Lung (tissue), 12 donors: ENCODE results near the gene SDR42E2. TPM values are rescaled to one million over a fixed set of nuclear protein-coding genes. Genes with fewer than 3 reads are reported as not detected.

Source experiments
- ATAC-seq: fragments of 200-7000 bp; cut with Tn5 transposase; one replicate; pipeline ENCODE4 v1.9.1; 2020; ENCODE audit warnings: moderate number of reproducible peaks; ENCODE audit not compliant: insufficient read depth, low FRiP score
- DNase-seq, 3 donors: peaks; one replicate each; pipeline ENCODE4 v3.0.0-alpha.2; 2013 to 2017
- H3K27ac ChIP-seq, 2 donors: one replicate each; pipeline ENCODE4 v1.5.1; 2013; ENCODE audit warnings: mild to moderate bottlenecking in 2 of 2, moderate library complexity in 2 of 2, control low read depth in 1 of 2, inconsistent platforms in 1 of 2, low read depth in 1 of 2, low read length in 1 of 2
- H3K27me3 ChIP-seq, 3 donors: one replicate each; pipeline ENCODE4 v1.5.1; 2013; ENCODE audit warnings: low read length in 2 of 3; ENCODE audit not compliant: control insufficient read depth in 3 of 3, insufficient read depth in 3 of 3
- H3K36me3 ChIP-seq, 4 donors: one replicate each; pipeline ENCODE4 v1.5.1; 2013; ENCODE audit warnings: low read length in 4 of 4, mild to moderate bottlenecking in 1 of 4, moderate library complexity in 1 of 4; ENCODE audit not compliant: control insufficient read depth in 4 of 4, insufficient read depth in 4 of 4
- H3K4me1 ChIP-seq, 5 donors: one replicate each; pipeline ENCODE4 v1.5.1; 2013; ENCODE audit warnings: low read length in 5 of 5, mild to moderate bottlenecking in 2 of 5, moderate library complexity in 1 of 5; ENCODE audit not compliant: control insufficient read depth in 5 of 5, insufficient read depth in 5 of 5
- H3K4me3 ChIP-seq: one replicate; pipeline ENCODE4 v1.5.1; 2013; ENCODE audit warnings: mild to moderate bottlenecking, control low read depth, moderate library complexity
- H3K9ac ChIP-seq, 2 donors: one replicate each; pipeline ENCODE4 v1.5.1; 2013; ENCODE audit warnings: low read length in 2 of 2, control low read depth in 1 of 2; ENCODE audit not compliant: insufficient read depth in 1 of 2
- H3K9me3 ChIP-seq, 4 donors: one replicate each; pipeline ENCODE4 v1.5.1; 2013; ENCODE audit warnings: low read length in 3 of 4, mild to moderate bottlenecking in 1 of 4, moderate library complexity in 1 of 4; ENCODE audit not compliant: control insufficient read depth in 4 of 4, insufficient read depth in 3 of 4
- WGBS, 2 donors: extraction: QIAGEN DNeasy Blood & Tissue Kit; methylation state at CpG; one replicate each; pipeline ENCODE4 v1.1.7; 2013; 5-methylcytosine and 5-hydroxymethylcytosine counted together
- polyA plus RNA-seq, 2 donors: library from polyadenylated mRNA; stranded (reverse); fragments of 200-250 nt; gene quantifications; one replicate each; pipeline ENCODE4 v1.2.1, GENCODE V29; 2013
- total RNA-seq, 2 donors: library from RNA; depleted of rRNA in 1 of 2; stranded (reverse); fragments of >200 nt in 1 of 2; gene quantifications; one replicate each; pipeline ENCODE4 v1.2.1, GENCODE V29; 2014 to 2021
- TF ChIP-seq, protein P1 (sequence below): IDR thresholded peaks from 2 replicates; pipeline ENCODE4 v1.5.1; 2012; ENCODE audit warnings: mild to moderate bottlenecking; ENCODE audit errors: control extremely low read depth, extremely low read depth
- donor health status: control.
- donor health status: control.
- donor health status: Bipolar disorder and iron deficiency.
- donor health status: healthy.
- donor health status: DM: yes; HTN: yes; CAD: no.

SDR42E2 gene
- total and polyA plus RNA-seq, 4 donors, result 0.10 to 0.64 (median 0.11) TPM; not detected in 1

DNA sequence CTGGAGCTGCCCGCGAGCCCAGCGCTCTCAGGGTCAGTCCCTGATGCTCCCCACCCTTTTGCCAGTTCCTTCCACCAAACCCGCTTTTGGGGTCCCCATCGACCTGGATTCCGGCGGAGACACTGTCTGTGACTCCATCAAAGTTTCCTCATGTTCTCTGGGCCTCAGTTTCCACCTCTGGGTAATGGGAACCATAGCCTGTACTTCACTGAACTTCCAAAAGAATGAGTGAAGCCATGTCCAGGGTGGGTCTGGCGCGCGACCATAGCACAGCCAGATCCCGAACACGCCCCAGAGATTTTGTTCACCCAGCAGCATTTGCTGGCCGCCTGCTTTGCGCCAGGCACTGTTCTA lies 327 bp downstream of the SDR42E2 start:
- Histone ChIP-seq H3K4me1 (peaks cover 0 to 5% (median 0%) of the 10 kb centered on the region in 5 donors), H3K27ac (no peak overlapping the region), H3K4me3 (no peak overlapping the region), H3K27me3 (peaks cover 4 to 15% (median 10%) of the 10 kb centered on the region in 3 donors), H3K9me3 (peaks cover 0 to 10% (median 0%) of the 10 kb centered on the region in 4 donors), H3K36me3 (no peaks in the 10 kb centered on the region), H3K9ac (no peak overlapping the region)
- WGBS, 2 donors, result 43% methylated on average over 14 of the region's 14 CpGs
- ATAC-seq, result no peak
- TF ChIP-seq, protein P1, sequence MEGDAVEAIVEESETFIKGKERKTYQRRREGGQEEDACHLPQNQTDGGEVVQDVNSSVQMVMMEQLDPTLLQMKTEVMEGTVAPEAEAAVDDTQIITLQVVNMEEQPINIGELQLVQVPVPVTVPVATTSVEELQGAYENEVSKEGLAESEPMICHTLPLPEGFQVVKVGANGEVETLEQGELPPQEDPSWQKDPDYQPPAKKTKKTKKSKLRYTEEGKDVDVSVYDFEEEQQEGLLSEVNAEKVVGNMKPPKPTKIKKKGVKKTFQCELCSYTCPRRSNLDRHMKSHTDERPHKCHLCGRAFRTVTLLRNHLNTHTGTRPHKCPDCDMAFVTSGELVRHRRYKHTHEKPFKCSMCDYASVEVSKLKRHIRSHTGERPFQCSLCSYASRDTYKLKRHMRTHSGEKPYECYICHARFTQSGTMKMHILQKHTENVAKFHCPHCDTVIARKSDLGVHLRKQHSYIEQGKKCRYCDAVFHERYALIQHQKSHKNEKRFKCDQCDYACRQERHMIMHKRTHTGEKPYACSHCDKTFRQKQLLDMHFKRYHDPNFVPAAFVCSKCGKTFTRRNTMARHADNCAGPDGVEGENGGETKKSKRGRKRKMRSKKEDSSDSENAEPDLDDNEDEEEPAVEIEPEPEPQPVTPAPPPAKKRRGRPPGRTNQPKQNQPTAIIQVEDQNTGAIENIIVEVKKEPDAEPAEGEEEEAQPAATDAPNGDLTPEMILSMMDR, result no peak
- no peak for DNase-seq

DNA sequence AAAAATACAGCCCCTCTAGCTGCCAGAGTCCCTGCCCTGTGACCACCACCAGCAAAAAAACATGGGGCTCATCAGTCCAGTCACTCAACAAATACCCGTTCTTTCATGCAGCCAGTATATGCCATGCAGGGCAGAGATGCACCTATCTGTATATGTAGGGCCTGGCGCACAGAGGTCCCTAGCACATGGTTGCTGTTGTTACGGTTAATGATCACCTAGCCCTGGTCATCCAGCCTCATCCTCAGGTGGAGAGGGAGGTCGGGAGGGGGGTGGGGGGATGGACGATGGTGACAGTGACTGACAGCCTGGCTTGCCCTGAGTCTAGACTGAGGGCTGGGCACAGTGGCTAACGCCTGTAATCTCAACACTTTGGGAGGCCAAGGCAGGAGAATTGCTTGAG lies 1.5 kb downstream of the SDR42E2 start:
- TF ChIP-seq, protein P1, result no peak
- DNase-seq, result no peak
- WGBS, 2 donors, result 86 to 90% methylated on average over 6 of the region's 6 CpGs
- H3K36me3 ChIP-seq, result no peaks in the 10 kb centered on the region
- H3K9ac ChIP-seq, result no peak overlapping the region
- H3K27ac ChIP-seq, result no peak overlapping the region
- no peak overlapping the region for H3K4me3 ChIP-seq
- peaks cover 0 to 5% (median 0%) of the 10 kb centered on the region in 5 donors for H3K4me1 ChIP-seq
- no peak for ATAC-seq
- peaks cover 4 to 15% (median 10%) of the 10 kb centered on the region in 3 donors for H3K27me3 ChIP-seq
- H3K9me3 ChIP-seq, result peaks cover 0 to 10% (median 0%) of the 10 kb centered on the region in 4 donors

DNA sequence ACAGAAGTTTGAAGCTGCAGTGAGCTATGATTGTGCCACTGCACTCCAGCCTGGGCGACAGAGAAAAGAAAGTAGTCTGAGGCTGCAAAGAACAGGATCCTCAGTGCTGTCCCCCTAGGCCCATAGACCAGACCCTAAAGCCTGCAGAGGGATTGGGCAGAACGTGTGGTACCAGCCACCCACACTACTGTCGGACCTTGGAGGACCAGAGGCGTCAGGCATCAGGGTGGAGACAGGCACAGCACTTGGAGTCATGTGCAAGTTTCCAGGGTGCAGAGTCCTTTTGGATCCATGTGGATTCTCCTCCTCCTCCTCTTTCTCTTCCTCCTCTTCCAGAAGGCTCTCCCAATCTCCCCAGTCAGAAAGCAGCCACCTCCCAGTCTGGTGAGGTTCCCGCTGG lies 2.2 kb downstream of the SDR42E2 start:
- TF ChIP-seq, protein P1, result no peak
- Histone ChIP-seq H3K9me3 (peaks cover 0 to 10% (median 0%) of the 10 kb centered on the region in 4 donors), H3K27me3 (peaks cover 4 to 15% (median 10%) of the 10 kb centered on the region in 3 donors), H3K27ac (no peak overlapping the region), H3K9ac (no peak overlapping the region), H3K4me3 (no peak overlapping the region), H3K4me1 (peaks cover 0 to 5% (median 0%) of the 10 kb centered on the region in 5 donors), H3K36me3 (no peaks in the 10 kb centered on the region)
- 92 to 95% methylated on average over 5 of the region's 5 CpGs for whole genome bisulfite sequencing, 2 donors
- no peak for DNase-seq
- ATAC-seq, result no peak
